Hematopoietic multipotent progenitor cell treated with erythropoietin and hydrocortisone succinate and interleukin-3 and kit ligand, for 15 days (in vitro differentiated cells): Measurements from ENCODE around the gene CREB1.

ENCODE experiments used
- DNase-seq: peaks from one replicate; pipeline ENCODE4 v3.0.0-alpha.2; 2015; ENCODE audit warnings: low spot score

The CREB1 gene

GRCh38 chr2:207543272-207543671 is 13.5 kb downstream of the CREB1 start:
- no peak for DNase-seq

- no peak for DNase-seq
These were observed 17.1 kb downstream of the CREB1 start for GRCh38 chr2:207546822-207547221.

GRCh38 chr2:207549145-207549544 is 19.4 kb downstream of the CREB1 start:
- peak; percentile 34 for DNase-seq

- no peak for DNase-seq
These were observed 28.3 kb downstream of the CREB1 start for GRCh38 chr2:207558079-207558491.

- DNase-seq = no peak
These were observed 31.8 kb downstream of the CREB1 start for GRCh38 chr2:207561386-207562080.

GRCh38 chr2:207565736-207566500 is 36.2 kb downstream of the CREB1 start:
- DNase-seq = no peak

GRCh38 chr2:207567671-207568070 is 37.9 kb downstream of the CREB1 start:
- DNase-seq = peak; percentile 68

GRCh38 chr2:207571370-207571769 is 41.6 kb downstream of the CREB1 start:
- no peak for DNase-seq

GRCh38 chr2:207584952-207585351 is 55.2 kb downstream of the CREB1 start:
- no peak for DNase-seq

- no peak for DNase-seq
These were observed 57.5 kb downstream of the CREB1 start for GRCh38 chr2:207587305-207587704.

- no peak for DNase-seq
These were observed 59.4 kb downstream of the CREB1 start for GRCh38 chr2:207589143-207589542.

- no peak for DNase-seq
These were observed 63.5 kb downstream of the CREB1 start for GRCh38 chr2:207593277-207593676.

- no peak for DNase-seq
These were observed 64.5 kb downstream of the CREB1 start for GRCh38 chr2:207594264-207594663.

GRCh38 chr2:207594731-207595130 is 65.0 kb downstream of the CREB1 start:
- no peak for DNase-seq

- no peak for DNase-seq
These were observed 69.9 kb downstream of the CREB1 start for GRCh38 chr2:207599636-207600035.

- DNase-seq = no peak
These were observed 70.5 kb downstream of the CREB1 start for GRCh38 chr2:207600231-207600630.

- DNase-seq = no peak
These were observed 72.0 kb downstream of the CREB1 start for GRCh38 chr2:207601774-207602173.

GRCh38 chr2:207603486-207603885 is 73.7 kb downstream of the CREB1 start:
- no peak for DNase-seq

GRCh38 chr2:207606399-207606798 is 76.6 kb downstream of the CREB1 start:
- DNase-seq = no peak

GRCh38 chr2:207606829-207607228 is 77.1 kb downstream of the CREB1 start:
- DNase-seq = no peak

- DNase-seq = no peak
These were observed 83.0 kb downstream of the CREB1 start for GRCh38 chr2:207612714-207613113.

- no peak for DNase-seq
These were observed 85.1 kb downstream of the CREB1 start for GRCh38 chr2:207614824-207615223.

GRCh38 chr2:207616185-207616584 is 86.4 kb downstream of the CREB1 start:
- DNase-seq = no peak
